ENCODE measurements around the gene PLRG1.

- TF ChIP-seq CTCF (IDR thresholded peaks at IDR 0.05): no peak
- TF ChIP-seq POLR2A (IDR thresholded peaks at IDR 0.05): no peak
Measured at GRCh38 chr4:154565704-154566103, 15.5 kb upstream of the PLRG1 start.

Measured in breast epithelium (tissue), 3 donors.